ENCODE measurements around the gene TRIM40.

TRIM40 gene

GRCh38 chr6:30127238-30128093, 8.5 kb upstream of the TRIM40 start:
- no peak for ATAC-seq (ENCODE audit: low read depth)
- Histone ChIP-seq H3K27me3 (ENCODE audit: insufficient read depth, poor library complexity, severe bottlenecking) (no peaks in the 10 kb centered on the region), H3K4me1 (ENCODE audit: insufficient read depth, poor library complexity, severe bottlenecking) (no peaks in the 10 kb centered on the region), H3K4me3 (ENCODE audit: severe bottlenecking) (no peak overlapping the region), H3K9me3 (ENCODE audit: severe bottlenecking) (no peaks in the 10 kb centered on the region), H3K36me3 (ENCODE audit: low read depth) (no peaks in the 10 kb centered on the region), H3K27ac (ENCODE audit: poor library complexity, severe bottlenecking) (no peak overlapping the region)
- TF ChIP-seq CTCF (IDR thresholded peaks at IDR 0.05; ENCODE audit: poor library complexity, severe bottlenecking): no peak
- DNase-seq (ENCODE audit: low spot score): no peak

GRCh38 chr6:30129265-30130178, 6.4 kb upstream of the TRIM40 start:
- H3K27me3 ChIP-seq (ENCODE audit: insufficient read depth, poor library complexity, severe bottlenecking): no peaks in the 10 kb centered on the region
- no peak for DNase-seq (ENCODE audit: low spot score)
- no peaks in the 10 kb centered on the region for H3K4me1 ChIP-seq (ENCODE audit: insufficient read depth, poor library complexity, severe bottlenecking)
- TF ChIP-seq CTCF (IDR thresholded peaks at IDR 0.05; ENCODE audit: poor library complexity, severe bottlenecking): no peak
- H3K36me3 ChIP-seq (ENCODE audit: low read depth): no peaks in the 10 kb centered on the region
- H3K27ac ChIP-seq (ENCODE audit: poor library complexity, severe bottlenecking): no peak overlapping the region
- H3K9me3 ChIP-seq (ENCODE audit: severe bottlenecking): no peaks in the 10 kb centered on the region
- no peak overlapping the region for H3K4me3 ChIP-seq (ENCODE audit: severe bottlenecking)
- ATAC-seq (ENCODE audit: low read depth): no peak

GRCh38 chr6:30130179-30130679, 5.7 kb upstream of the TRIM40 start:
- Histone ChIP-seq H3K4me1 (ENCODE audit: insufficient read depth, poor library complexity, severe bottlenecking) (no peaks in the 10 kb centered on the region), H3K4me3 (ENCODE audit: severe bottlenecking) (no peak overlapping the region), H3K9me3 (ENCODE audit: severe bottlenecking) (no peaks in the 10 kb centered on the region), H3K36me3 (ENCODE audit: low read depth) (no peaks in the 10 kb centered on the region), H3K27ac (ENCODE audit: poor library complexity, severe bottlenecking) (no peak overlapping the region), H3K27me3 (ENCODE audit: insufficient read depth, poor library complexity, severe bottlenecking) (no peaks in the 10 kb centered on the region)
- TF ChIP-seq CTCF (IDR thresholded peaks at IDR 0.05; ENCODE audit: poor library complexity, severe bottlenecking): no peak
- ATAC-seq (ENCODE audit: low read depth) (no peak), DNase-seq (ENCODE audit: low spot score) (no peak)

- DNase-seq (ENCODE audit: low spot score) (no peak), ATAC-seq (ENCODE audit: low read depth) (peak; percentile 89)
- H3K36me3 ChIP-seq (ENCODE audit: low read depth): no peaks in the 10 kb centered on the region
- no peaks in the 10 kb centered on the region for H3K9me3 ChIP-seq (ENCODE audit: severe bottlenecking)
- no peaks in the 10 kb centered on the region for H3K27me3 ChIP-seq (ENCODE audit: insufficient read depth, poor library complexity, severe bottlenecking)
- TF ChIP-seq CTCF (IDR thresholded peaks at IDR 0.05; ENCODE audit: poor library complexity, severe bottlenecking): peak; percentile 98
- no peak overlapping the region for H3K27ac ChIP-seq (ENCODE audit: poor library complexity, severe bottlenecking)
- no peak overlapping the region for H3K4me3 ChIP-seq (ENCODE audit: severe bottlenecking)
- no peaks in the 10 kb centered on the region for H3K4me1 ChIP-seq (ENCODE audit: insufficient read depth, poor library complexity, severe bottlenecking)
Measured at GRCh38 chr6:30130887-30131862, 4.8 kb upstream of the TRIM40 start.
